ENCODE results near the gene PMVK.

- TF ChIP-seq POLR2A (IDR thresholded peaks at IDR 0.05) (no peak), CTCF (IDR thresholded peaks at IDR 0.05) (no peak)
Observed at GRCh38 chr1:154945962-154946850, 9.7 kb upstream of the PMVK start.
